Mesenteric fat pad (tissue), 1 donor: ENCODE measurements around the gene TTLL3. TPM values are rescaled to one million over a fixed set of nuclear protein-coding genes. Genes with fewer than 3 reads are reported as not detected.

Experiments used
- DNase-seq: peaks from one replicate; pipeline ENCODE4 v3.0.0-alpha.2; 2020; ENCODE audit warnings: low spot score
- total RNA-seq: library from RNA; stranded (reverse); fragmentation: NEBNext Ultra II Directional; extraction: Animal tissue kit (Norgen Biotek cat#: 25700); gene quantifications from one replicate; pipeline ENCODE4 v1.2.1, GENCODE V29; 2021
- donor health status: DM: yes; HTN: yes; CAD: no.

The TTLL3 gene
- total RNA-seq, 1 donor from 2014 or later = 31.0 TPM

DNA sequence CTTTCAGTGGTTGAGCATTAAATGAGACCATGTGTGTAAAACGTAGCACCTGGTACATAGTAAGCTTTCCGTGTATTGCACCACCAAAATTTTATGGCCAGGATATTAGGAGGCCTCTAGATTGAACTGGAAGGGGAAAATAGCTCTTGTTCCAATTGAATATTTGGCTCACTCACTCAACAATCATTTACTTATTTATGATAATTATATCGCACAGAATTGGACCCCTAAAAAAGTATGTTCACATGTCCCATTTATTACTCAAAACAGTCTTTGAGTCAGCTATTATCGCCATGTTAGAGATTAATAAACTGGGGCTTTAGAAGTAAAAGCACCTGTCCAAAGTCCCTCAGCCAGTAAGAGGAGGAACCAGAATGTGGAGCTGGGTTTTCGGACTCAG, 5.1 kb upstream of the TTLL3 start:
- no peak for DNase-seq

DNA sequence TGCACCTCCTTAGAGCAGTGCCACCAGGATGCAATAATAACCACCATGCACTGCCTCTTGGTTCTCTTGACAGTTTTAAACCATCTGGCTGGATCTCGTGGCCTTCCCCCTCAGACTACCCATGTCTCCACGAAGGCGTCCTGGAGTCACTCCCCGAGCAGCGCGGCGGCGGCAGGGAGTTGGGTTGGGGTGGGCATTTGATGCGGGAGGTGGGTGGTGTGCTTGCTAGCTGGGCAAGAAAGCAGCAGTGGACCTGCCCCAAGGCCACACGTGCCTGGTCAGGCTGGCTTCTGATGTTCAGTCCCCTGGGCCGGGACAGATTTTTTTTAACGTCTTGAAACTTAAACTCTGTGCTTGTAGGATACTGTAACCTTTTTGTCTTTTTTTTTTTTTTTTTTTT, 3.9 kb upstream of the TTLL3 start:
- no peak for DNase-seq

DNA sequence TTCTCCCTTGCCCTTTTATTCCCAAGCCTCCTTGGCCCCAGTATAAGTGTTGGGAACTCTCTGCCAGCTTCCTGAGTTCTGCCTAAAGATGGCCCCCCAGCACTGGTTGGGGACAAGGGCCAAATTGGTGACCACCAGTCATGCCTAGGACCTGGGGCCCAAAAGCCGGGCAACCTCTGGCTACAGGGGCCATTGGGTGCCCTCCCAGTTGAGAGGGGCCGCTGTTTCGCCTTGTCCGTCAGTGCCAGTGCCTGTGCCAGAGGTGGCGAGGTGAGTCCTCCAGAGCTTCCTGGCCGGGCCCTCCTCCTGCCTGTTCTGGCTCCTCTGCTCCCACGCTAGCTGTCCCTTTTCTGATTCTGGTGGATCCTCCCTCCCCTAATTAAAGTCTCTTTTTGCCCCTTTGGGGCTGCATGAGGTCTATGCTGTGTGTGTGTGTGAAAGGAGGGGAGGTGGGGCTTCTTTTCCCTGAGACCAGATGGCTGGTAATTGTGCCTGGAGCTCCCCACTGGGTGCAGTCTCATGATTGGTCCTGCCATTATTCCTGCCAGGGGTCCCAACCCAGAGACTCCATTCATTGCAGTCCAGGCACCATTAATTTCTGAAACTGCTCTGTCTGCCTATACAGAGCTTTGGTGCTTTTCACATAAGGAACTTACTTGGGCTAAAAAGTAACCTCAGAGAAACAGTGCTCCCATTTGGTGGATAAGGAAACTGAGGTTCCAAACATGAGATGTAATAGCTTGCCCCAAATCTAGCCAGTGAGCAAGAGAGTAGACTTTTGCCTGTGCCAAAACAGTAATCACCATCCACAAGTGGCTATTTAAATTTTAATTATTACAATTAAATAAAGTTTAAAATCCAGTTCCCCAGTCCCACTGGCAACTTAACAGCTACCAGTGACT, 3.1 kb upstream of the TTLL3 start:
- no peak for DNase-seq

DNA sequence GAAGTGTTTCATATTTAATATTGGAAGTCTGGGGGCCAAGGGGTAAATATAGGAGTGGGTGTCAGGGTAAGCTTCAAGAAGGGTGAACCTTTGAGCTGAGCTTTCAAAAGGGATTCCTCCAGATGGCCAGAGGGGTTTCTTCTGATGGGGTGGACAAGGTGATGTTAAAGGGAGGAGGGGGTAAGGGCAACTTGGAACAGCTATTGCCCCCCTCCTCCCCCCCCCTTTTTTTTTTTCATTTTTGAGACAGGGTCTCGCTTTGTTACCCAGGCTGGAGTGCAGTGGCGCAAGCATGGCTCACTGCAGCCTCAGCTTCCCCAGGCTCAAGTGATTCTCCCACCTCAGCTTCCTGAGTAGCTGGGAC, 2.1 kb upstream of the TTLL3 start:
- DNase-seq = no peak

DNA sequence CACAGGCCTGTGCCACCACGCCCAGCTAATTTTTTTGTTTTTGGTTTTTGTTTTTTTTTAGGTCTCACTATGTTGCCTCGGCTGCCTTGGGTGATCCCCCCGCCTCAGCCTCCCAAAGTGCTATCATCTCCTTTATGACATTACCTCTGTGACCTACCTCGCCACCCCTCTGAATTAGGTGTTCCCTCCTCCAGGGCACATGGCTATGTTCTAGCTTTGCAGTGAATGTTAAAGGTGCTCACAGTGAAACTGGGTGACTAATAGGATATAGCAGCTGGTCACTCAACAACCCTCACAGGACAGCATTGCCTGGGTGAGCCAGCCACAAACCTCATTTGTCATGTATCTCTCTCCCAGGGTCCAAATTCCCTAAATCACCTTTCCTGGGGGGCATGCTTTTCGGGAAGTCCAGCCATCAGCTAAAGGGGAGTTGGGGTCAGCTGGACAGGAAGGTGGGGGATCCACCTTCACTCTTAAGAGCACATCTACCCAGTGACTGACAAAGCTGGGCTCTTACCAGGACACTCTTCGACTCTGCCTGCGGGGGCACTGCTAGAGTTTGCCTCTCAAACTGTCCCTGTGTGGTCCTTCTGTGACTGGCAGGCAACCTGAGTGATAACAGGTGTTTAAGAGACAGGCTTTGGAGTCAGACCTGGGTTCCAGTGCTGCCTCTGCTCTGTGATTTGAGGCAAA, 1.6 kb upstream of the TTLL3 start:
- no peak for DNase-seq

DNA sequence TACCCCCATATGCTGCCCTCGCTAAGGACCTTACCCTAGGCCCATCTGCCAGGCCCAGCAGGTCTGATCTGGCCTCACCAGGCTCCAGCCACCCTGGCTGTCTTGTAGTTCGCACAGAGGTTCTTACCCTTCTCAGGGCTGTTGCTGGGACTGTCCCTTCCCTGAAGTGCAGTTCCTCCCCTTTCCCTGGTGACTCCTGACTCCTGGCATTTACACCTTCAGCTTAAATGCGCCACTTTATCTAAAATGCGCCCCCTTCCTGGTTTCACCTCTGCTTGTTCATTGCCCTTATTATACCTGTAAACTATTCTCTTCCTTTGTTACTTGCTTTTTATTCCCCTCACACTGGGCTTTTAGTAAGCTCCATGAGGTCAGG, 835 bp upstream of the TTLL3 start:
- DNase-seq = no peak

DNA sequence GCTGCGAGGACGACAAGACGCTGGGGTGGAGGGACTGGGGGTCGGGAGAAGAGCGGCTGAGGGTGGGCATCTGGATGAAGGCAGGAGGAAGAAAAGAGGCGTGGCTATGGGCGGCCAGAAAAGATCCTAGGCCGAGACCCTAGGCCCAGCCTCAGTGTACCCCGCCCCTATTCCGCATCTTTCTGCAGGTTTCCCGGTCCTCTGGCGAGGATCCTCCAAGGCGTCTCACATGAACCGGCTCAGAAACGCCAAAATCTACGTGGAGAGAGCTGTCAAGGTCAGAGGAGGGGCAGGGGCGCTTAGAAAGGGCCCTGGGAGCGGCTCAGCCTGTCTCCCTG, 340 bp downstream of the TTLL3 start:
- DNase-seq = no peak

DNA sequence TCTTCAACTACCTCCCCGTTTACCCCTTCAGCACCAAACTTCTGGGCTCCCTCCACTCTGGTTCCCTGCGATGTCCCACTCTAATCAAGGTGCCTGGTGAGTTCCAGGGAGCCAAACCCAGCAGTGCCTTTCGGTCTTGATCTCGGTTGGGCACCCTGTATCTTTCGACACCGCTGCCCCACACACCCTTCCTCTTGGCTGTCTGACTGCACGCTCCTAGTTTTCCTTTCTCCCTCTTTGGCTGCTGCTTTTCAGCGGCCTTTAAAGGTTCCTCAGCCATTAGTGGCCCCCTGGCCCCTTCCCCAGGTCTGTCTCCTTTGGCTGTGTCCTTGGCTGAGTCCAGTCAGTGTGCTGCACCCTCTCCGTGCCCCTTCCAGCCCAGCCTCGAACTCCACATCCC, 784 bp downstream of the TTLL3 start:
- no peak for DNase-seq

DNA sequence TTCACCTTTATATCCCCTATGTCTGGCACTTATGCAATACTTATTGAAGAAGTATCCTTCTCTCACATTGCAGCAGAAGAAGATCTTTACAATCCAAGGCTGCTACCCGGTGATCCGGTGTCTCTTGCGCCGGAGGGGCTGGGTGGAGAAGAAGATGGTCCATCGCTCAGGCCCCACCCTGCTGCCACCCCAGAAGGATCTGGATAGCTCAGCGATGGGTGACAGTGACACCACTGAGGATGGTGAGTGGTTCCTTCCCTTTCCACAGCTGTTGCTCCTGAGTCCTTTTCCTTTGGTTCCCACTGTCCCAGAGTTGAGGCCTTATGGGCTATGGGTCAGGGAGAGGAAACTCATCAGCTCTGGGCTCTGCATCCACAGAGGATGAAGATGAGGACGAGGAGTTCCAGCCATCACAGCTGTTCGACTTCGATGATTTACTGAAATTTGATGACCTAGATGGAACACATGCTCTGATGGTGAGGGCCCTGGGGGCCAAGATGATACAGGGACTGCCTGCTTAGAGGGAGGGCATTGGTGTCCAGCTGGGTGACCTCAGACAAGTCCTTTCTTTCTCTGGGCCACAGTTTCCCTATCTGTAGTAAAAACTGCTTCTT, 2.9 kb downstream of the TTLL3 start:
- no peak for DNase-seq

DNA sequence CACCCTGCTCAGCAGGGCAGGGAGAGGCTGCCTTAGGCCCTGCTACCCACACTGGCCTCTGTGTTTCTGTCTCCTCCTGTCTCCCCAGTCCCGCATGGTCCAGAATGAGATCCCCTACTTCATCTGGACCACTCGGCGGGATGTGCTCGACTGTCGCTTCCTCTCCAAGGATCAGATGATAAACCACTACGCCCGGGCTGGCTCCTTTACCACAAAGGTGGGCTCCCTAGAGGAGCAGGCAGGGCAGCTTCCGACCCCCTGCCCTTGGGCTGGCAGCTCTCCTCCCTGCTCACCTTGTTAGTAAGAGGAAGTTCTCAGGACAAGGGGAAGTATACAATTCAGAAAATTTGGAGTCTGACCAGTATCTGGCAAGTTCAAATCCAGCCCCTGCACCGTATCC, 5.9 kb downstream of the TTLL3 start:
- no peak for DNase-seq

DNA sequence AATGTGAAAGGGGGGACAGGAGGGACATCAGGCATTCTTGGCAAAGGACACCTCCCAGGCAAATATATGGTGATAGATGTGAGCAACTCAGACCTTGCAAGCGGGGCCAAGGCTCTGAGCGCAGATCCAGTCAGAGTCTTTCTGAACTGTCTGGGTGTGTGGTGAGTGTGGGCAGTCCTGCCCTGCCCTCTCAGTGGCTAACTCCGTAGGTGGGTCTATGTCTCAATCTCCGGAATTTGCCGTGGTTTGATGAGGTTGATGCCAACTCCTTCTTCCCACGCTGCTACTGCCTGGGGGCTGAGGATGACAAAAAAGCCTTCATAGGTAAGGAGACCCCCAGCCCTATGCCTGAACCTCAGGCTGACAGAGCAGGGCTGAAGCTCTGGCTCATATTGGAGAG, 7.4 kb downstream of the TTLL3 start:
- no peak for DNase-seq

DNA sequence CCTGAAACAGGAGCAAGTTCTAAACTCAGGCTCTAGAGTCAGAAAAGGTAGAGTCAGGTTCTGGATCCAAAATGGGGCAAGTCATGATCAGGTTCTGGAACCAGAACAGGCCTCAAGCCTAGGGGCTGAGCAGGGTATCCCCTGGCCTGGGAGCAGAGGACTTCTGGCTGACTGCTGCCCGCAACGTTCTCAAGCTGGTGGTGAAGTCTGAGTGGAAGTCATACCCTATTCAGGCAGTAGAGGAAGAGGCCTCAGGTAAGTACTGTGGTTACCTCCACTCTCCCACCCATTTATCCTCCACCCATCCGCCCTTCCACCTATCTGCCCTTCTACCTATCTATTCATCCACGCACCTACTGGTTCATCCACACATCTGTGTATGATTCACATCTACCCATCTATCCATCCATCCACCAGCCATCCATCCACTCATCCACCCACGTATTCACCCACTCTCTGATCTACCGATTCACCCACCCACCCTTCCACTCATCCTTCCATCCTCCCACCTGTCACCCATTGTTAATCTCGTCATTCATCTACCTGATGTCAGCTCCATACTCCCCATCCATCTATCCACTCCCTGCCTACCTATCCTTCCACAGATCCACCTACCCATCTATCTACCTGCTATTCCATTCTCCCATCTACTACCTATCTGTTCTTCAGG, 8.7 kb downstream of the TTLL3 start:
- no peak for DNase-seq

DNA sequence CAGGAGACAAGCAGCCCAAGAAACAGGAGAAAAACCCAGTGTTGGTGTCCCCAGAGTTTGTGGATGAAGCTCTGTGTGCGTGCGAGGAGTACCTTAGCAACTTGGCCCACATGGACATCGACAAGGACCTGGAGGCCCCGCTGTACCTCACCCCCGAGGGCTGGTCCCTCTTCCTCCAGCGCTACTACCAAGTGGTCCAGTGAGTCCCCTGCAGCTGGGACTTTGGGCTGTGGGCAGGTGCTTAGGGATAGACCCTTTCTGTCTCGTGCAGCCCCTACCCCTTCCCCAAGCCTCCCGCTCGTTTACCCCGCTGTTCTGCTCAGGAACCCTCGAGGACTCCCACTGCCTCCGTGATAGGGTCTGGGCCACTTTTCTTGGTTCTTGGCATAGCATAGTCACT, 10.5 kb downstream of the TTLL3 start:
- DNase-seq = no peak

DNA sequence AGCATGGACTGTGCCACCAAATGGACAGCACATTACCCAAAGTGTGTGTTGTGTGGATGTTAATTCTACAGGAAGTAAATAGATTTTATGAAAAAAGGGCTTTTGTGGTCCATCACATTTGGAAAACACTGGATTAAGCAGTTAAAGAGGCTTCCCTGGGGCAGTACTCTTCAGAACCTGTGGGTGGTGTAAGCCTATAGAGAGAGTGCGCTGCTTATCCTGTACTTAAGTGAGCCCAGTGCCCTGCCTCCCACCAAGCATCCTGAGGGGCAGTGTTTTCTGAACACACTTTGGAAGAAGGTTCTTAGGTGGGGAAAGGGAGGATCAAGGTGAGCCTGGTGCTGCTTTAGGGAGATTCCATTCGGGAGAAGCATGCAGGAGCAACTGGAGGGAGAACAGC, 10.9 kb downstream of the TTLL3 start:
- no peak for DNase-seq

DNA sequence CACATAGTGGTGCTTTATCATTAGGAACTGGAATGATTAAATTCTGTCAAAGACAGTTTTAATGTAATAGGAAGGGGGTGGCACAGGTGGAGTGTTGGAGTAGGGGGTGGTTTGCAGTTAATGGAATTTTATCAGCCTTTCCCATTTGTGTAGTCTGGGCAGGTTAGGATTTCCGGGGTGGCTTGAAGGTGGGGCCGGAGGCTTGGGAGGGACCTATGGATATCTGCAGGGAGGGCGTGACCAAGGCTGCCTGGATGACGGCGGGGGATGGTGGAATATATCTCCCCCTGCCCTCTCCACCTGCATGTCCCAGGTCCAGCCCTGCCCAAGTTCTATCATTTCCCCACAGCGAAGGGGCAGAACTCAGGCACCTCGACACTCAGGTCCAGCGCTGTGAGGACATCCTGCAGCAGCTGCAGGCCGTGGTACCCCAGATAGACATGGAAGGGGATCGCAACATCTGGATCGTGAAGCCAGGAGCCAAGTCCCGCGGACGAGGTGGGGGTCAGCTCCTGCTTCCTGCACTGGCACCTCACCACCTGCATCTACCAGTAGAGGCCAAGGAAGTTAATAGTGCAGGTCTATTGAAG, 15.5 kb downstream of the TTLL3 start:
- no peak for DNase-seq

DNA sequence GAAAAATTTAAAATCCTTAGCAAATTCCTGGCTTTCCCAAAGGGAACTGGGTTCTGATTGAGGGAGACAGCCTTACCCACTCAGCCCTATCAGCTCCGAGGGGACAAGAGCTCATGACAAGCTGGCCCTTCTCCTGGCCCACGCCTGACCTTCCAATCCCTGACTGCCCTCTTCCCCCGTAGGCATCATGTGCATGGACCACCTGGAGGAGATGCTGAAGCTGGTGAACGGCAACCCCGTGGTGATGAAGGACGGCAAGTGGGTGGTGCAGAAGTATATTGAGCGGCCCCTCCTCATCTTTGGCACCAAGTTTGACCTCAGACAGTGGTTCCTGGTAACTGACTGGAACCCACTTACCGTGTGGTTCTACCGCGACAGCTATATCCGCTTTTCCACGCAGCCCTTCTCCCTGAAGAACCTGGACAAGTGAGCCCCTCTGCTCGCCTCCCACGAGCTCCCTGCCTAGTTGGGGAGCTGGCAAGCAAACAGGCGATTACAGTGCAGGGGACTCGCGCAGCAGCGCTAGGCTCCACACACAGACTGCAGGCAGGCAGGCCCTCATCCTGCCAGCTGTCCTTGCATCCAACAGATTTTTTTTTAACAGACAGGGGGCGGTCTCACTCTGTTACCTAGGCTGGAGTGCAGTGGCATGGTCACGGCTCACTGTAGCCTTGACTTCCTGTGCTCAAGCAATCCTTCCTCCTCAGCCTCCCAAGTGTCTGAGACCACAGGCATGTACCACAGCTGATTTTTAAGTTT, 16.9 kb downstream of the TTLL3 start:
- no peak for DNase-seq

DNA sequence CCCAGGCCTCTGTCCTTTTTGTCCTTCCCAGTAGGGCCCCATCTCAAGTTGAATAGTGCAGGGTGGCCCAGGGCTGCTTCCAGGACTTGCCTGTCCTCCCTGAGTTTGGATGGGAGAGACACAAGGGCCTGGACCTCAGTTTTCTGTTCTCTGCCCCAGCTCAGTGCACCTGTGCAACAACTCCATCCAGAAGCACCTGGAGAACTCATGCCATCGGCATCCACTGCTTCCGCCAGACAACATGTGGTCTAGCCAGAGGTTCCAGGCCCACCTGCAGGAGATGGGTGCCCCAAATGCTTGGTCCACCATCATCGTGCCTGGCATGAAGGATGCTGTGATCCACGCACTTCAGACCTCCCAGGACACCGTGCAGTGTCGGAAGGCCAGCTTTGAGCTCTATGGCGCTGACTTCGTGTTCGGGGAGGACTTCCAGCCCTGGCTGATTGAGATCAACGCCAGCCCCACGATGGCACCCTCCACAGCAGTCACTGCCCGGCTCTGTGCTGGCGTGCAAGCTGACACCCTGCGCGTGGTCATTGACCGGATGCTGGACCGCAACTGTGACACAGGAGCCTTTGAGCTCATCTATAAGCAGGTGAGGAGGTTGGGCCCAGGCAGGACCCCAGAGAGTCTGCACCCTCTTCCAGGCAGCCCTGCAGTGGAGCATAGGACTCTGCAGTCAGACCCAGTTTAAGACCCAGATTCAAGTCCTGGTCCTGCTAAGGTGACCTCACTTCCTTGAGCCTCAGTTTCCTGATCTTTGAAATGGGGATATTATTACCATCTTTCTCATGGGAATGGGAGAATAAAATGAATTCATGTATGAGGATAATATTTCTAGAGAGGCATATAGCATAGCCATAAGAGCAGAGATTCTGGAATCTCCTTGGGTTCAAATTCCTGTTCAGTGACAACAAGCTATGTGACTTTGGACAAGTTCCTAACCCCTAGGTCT, 19.0 kb downstream of the TTLL3 start:
- DNase-seq = no peak

DNA sequence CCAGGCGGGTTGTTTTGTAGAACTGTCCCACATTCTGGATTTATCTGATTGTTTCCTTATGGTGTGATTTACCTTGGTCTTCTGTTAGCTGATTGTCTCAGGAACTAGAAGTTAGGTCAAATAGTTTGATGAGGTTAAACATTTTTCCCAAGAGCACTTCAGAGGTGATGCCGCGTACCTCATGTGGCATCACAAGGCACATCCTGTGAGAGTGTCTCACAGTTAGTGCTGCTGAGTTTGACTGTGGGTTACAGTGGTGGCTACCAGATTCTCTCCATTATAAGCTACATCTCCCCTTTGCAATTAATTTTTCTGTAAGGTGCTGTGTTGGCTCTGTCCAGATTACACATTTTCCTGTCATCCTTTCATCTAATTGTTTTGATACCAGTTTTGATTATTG, 21.2 kb downstream of the TTLL3 start:
- no peak for DNase-seq

DNA sequence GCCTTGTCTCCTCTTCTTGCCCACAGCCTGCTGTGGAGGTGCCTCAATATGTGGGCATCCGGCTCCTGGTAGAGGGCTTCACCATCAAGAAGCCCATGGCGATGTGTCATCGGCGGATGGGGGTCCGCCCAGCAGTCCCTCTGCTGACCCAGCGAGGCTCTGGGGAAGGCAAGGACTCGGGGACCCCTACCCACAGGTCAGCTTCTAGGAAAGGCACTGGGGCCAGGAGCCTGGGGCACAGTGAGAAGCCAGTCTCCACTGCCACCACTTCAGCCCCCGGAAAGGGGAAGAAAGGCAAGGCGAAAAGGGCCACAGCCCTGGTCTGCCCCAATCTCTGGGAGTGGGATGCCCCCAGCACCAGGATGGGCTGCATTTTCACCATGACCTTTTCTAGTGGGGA, 23.0 kb downstream of the TTLL3 start:
- no peak for DNase-seq
